ENCODE measurements around the gene TIMM17A. TPM values are rescaled to one million over a fixed set of nuclear protein-coding genes. Genes with fewer than 3 reads are reported as not detected.
A peak's percentile ranks its signal among the peaks of the same experiment; 100 is the strongest.

TIMM17A gene
- total and polyA plus RNA-seq, 3 experiments from 2014 or later = 31.5 to 130 (median 120) TPM

- no peaks in the 10 kb centered on the region for H3K9me3 ChIP-seq (ENCODE audit: low read length)
- H3K36me3 ChIP-seq (ENCODE audit: insufficient read depth, low read length) = no peaks in the 10 kb centered on the region
- ChIA-PET CTCF (no interaction called here), POLR2A (no interaction called here)
- Mint-ChIP-seq H3K36me3 (peaks cover 0 to 3% (median 1%) of the 10 kb centered on the region in 3 donors), H3K4me3 (no peak overlapping the region), H3K9me3 (no peaks in the 10 kb centered on the region), H3K27me3 (peaks cover 29 to 66% of the 10 kb centered on the region in 2 donors), H3K4me1 (peaks cover 10 to 24% (median 13%) of the 10 kb centered on the region in 3 donors), H3K27ac (no peak overlapping the region)
- peaks cover 16% of the 10 kb centered on the region for H3K27me3 ChIP-seq (ENCODE audit: insufficient read depth, low read length, poor library complexity, severe bottlenecking)
- H3K4me3 ChIP-seq (ENCODE audit: low read length) = no peak overlapping the region
- DNase-seq = no peak
- H3K27ac ChIP-seq (ENCODE audit: low read depth, low read length) = no peak overlapping the region
- no peaks in the 10 kb centered on the region for H3K4me1 ChIP-seq (ENCODE audit: insufficient read depth, low read length)
These were observed 11.3 kb upstream of the TIMM17A start for GRCh38 chr1:201944002-201944401.

DNA sequence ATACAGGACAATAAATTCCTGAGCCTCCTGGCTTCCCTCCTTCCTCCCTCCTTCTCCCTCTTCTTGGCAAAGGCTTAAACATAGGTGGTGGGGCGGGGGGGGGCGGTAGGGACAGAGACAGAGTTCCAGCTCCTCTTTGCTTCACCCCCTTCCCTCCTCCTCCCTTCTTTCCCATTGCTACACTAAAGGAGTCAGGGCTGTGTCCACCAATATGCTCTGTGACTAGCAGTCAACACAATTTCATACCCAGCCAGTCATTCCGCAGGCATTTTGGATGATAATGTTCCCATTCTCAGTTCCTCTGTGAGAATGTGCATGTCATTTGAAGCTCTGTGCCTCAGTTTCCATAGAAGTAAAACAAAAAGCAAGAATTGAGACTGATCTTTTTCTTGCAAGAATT lies 10.7 kb upstream of the TIMM17A start:
- DNase-seq = no peak
- H3K4me3 ChIP-seq (ENCODE audit: low read length) = no peak overlapping the region
- Mint-ChIP-seq H3K4me1 (peaks cover 10 to 24% (median 13%) of the 10 kb centered on the region in 3 donors), H3K36me3 (peaks cover 0 to 3% (median 1%) of the 10 kb centered on the region in 3 donors), H3K4me3 (no peak overlapping the region), H3K9me3 (no peaks in the 10 kb centered on the region), H3K27ac (peak overlapping the region in 1 of 8 donors; percentile 24), H3K27me3 (peaks cover 29 to 65% of the 10 kb centered on the region in 2 donors)
- POLR2A ChIA-PET = no interaction called here
- H3K36me3 ChIP-seq (ENCODE audit: insufficient read depth, low read length) = no peaks in the 10 kb centered on the region
- H3K4me1 ChIP-seq (ENCODE audit: insufficient read depth, low read length) = no peaks in the 10 kb centered on the region
- CTCF ChIA-PET = no interaction called here
- no peaks in the 10 kb centered on the region for H3K9me3 ChIP-seq (ENCODE audit: low read length)
- H3K27me3 ChIP-seq (ENCODE audit: insufficient read depth, low read length, poor library complexity, severe bottlenecking) = peaks cover 16% of the 10 kb centered on the region
- H3K27ac ChIP-seq (ENCODE audit: low read depth, low read length) = no peak overlapping the region

GRCh38 chr1:201945157-201945556 lies 10.1 kb upstream of the TIMM17A start:
- peak overlapping the region in 2 of 8 donors; percentile 21 to 29 for H3K27ac Mint-ChIP-seq
- H3K9me3 ChIP-seq (ENCODE audit: low read length) = no peaks in the 10 kb centered on the region
- ChIA-PET POLR2A (no interaction called here), CTCF (no interaction called here)
- DNase-seq = no peak
- no peaks in the 10 kb centered on the region for H3K4me1 ChIP-seq (ENCODE audit: insufficient read depth, low read length)
- peaks cover 16% of the 10 kb centered on the region for H3K27me3 ChIP-seq (ENCODE audit: insufficient read depth, low read length, poor library complexity, severe bottlenecking)
- no peaks in the 10 kb centered on the region for H3K36me3 ChIP-seq (ENCODE audit: insufficient read depth, low read length)
- no peak overlapping the region for H3K4me3 Mint-ChIP-seq
- H3K27me3 Mint-ChIP-seq = peaks cover 29 to 63% of the 10 kb centered on the region in 2 donors
- H3K27ac ChIP-seq (ENCODE audit: low read depth, low read length) = no peak overlapping the region
- peaks cover 10 to 24% (median 13%) of the 10 kb centered on the region in 3 donors for H3K4me1 Mint-ChIP-seq
- no peak overlapping the region for H3K4me3 ChIP-seq (ENCODE audit: low read length)
- H3K36me3 Mint-ChIP-seq = peaks cover 0 to 3% (median 1%) of the 10 kb centered on the region in 3 donors
- no peaks in the 10 kb centered on the region for H3K9me3 Mint-ChIP-seq

DNA sequence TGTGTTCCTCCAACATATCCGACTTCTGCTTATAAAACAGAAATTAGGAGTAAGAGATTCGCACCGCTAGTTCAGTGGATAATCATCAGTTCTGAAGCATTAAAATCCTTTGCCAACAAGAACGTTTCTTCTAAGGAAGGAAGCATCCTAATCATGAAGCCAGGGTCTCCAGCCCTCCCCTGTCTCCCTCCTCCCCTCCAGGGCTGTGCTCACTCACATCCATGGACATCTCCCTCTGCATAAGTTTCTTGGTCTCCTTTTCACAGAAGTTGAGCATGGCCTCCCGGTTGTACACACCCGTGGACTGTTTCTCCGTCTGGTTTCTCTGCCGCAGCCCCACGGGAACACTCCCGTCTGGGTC lies 9.5 kb upstream of the TIMM17A start:
- Mint-ChIP-seq H3K27ac (peak overlapping the region in 1 of 8 donors; percentile 47), H3K36me3 (peaks cover 0 to 3% (median 1%) of the 10 kb centered on the region in 3 donors), H3K4me1 (peaks cover 10 to 24% (median 13%) of the 10 kb centered on the region in 3 donors), H3K4me3 (peak overlapping the region in 3 of 7 donors; percentile 25 to 82 (median 73)), H3K27me3 (peaks cover 29 to 66% of the 10 kb centered on the region in 2 donors), H3K9me3 (no peaks in the 10 kb centered on the region)
- H3K27ac ChIP-seq (ENCODE audit: low read depth, low read length) = no peak overlapping the region
- ChIA-PET CTCF (interaction anchor here (1.0 kb wide), 1 partner anchor 9 kb away, joined by 3 read pairs; no protein-coding TSS in a partner anchor), POLR2A (no interaction called here)
- no peak overlapping the region for H3K4me3 ChIP-seq (ENCODE audit: low read length)
- no peak for DNase-seq
- peaks cover 16% of the 10 kb centered on the region for H3K27me3 ChIP-seq (ENCODE audit: insufficient read depth, low read length, poor library complexity, severe bottlenecking)
- H3K4me1 ChIP-seq (ENCODE audit: insufficient read depth, low read length) = no peaks in the 10 kb centered on the region
- H3K9me3 ChIP-seq (ENCODE audit: low read length) = no peaks in the 10 kb centered on the region
- no peaks in the 10 kb centered on the region for H3K36me3 ChIP-seq (ENCODE audit: insufficient read depth, low read length)

GRCh38 chr1:201946224-201946908 lies 8.9 kb upstream of the TIMM17A start, which contains the start of gene LMOD1:
Gene LMOD1 (minus strand): TSS chr1:201946548. CDS start chr1:201946340, 208 bp downstream.
- Mint-ChIP-seq H3K4me1 (peaks cover 10 to 24% (median 13%) of the 10 kb centered on the region in 3 donors), H3K36me3 (peaks cover 0 to 3% (median 1%) of the 10 kb centered on the region in 3 donors), H3K27me3 (peaks cover 29 to 66% of the 10 kb centered on the region in 2 donors), H3K27ac (peak within 1 kb of the TSS in 4 of 8 donors; percentile 18 to 83 (median 25)), H3K4me3 (peak within 1 kb of the TSS; percentile 33 to 82 (median 64)), H3K9me3 (no peaks in the 10 kb centered on the region)
- Histone ChIP-seq H3K9me3 (ENCODE audit: low read length) (no peaks in the 10 kb centered on the region), H3K27me3 (ENCODE audit: insufficient read depth, low read length, poor library complexity, severe bottlenecking) (peaks cover 16% of the 10 kb centered on the region), H3K4me1 (ENCODE audit: insufficient read depth, low read length) (no peaks in the 10 kb centered on the region), H3K27ac (ENCODE audit: low read depth, low read length) (no peak within 1 kb of the TSS), H3K36me3 (ENCODE audit: insufficient read depth, low read length) (no peaks in the 10 kb centered on the region), H3K4me3 (ENCODE audit: low read length) (no peak within 1 kb of the TSS)
- DNase-seq = no peak
- POLR2A ChIA-PET = no interaction called here
- CTCF ChIA-PET = interaction anchor here (1.0 kb wide), 1 partner anchor 8 kb away, joined by 3 read pairs; no protein-coding TSS in a partner anchor

GRCh38 chr1:201947697-201948008 lies 7.7 kb upstream of the TIMM17A start:
- Histone ChIP-seq H3K9me3 (ENCODE audit: low read length) (no peaks in the 10 kb centered on the region), H3K27me3 (ENCODE audit: insufficient read depth, low read length, poor library complexity, severe bottlenecking) (peaks cover 16% of the 10 kb centered on the region), H3K4me3 (ENCODE audit: low read length) (no peak overlapping the region), H3K4me1 (ENCODE audit: insufficient read depth, low read length) (no peaks in the 10 kb centered on the region), H3K36me3 (ENCODE audit: insufficient read depth, low read length) (no peaks in the 10 kb centered on the region), H3K27ac (ENCODE audit: low read depth, low read length) (no peak overlapping the region)
- H3K27me3 Mint-ChIP-seq = peaks cover 29 to 63% of the 10 kb centered on the region in 2 donors
- no peak overlapping the region for H3K4me3 Mint-ChIP-seq
- H3K36me3 Mint-ChIP-seq = peaks cover 0 to 3% (median 1%) of the 10 kb centered on the region in 3 donors
- no peaks in the 10 kb centered on the region for H3K9me3 Mint-ChIP-seq
- peaks cover 10 to 24% (median 13%) of the 10 kb centered on the region in 3 donors for H3K4me1 Mint-ChIP-seq
- H3K27ac Mint-ChIP-seq = no peak overlapping the region
- ChIA-PET CTCF (no interaction called here), POLR2A (no interaction called here)
- no peak for DNase-seq

- no peaks in the 10 kb centered on the region for H3K9me3 Mint-ChIP-seq
- Histone ChIP-seq H3K4me3 (ENCODE audit: low read length) (no peak overlapping the region), H3K9me3 (ENCODE audit: low read length) (no peaks in the 10 kb centered on the region), H3K4me1 (ENCODE audit: insufficient read depth, low read length) (peaks cover 4% of the 10 kb centered on the region), H3K36me3 (ENCODE audit: insufficient read depth, low read length) (no peaks in the 10 kb centered on the region), H3K27me3 (ENCODE audit: insufficient read depth, low read length, poor library complexity, severe bottlenecking) (peaks cover 16% of the 10 kb centered on the region), H3K27ac (ENCODE audit: low read depth, low read length) (no peak overlapping the region)
- no peak overlapping the region for H3K27ac Mint-ChIP-seq
- peaks cover under 1 to 3% (median 1%) of the 10 kb centered on the region in 3 donors for H3K36me3 Mint-ChIP-seq
- peaks cover 29 to 45% of the 10 kb centered on the region in 2 donors for H3K27me3 Mint-ChIP-seq
- DNase-seq = no peak
- ChIA-PET CTCF (interaction anchor here (1.3 kb wide), 1 partner anchor 53 kb away, joined by 3 read pairs; no protein-coding TSS in a partner anchor), POLR2A (no interaction called here)
- peaks cover 13 to 27% (median 17%) of the 10 kb centered on the region in 3 donors for H3K4me1 Mint-ChIP-seq
- no peak overlapping the region for H3K4me3 Mint-ChIP-seq
These were observed 5.8 kb upstream of the TIMM17A start for GRCh38 chr1:201949491-201949890.

DNA sequence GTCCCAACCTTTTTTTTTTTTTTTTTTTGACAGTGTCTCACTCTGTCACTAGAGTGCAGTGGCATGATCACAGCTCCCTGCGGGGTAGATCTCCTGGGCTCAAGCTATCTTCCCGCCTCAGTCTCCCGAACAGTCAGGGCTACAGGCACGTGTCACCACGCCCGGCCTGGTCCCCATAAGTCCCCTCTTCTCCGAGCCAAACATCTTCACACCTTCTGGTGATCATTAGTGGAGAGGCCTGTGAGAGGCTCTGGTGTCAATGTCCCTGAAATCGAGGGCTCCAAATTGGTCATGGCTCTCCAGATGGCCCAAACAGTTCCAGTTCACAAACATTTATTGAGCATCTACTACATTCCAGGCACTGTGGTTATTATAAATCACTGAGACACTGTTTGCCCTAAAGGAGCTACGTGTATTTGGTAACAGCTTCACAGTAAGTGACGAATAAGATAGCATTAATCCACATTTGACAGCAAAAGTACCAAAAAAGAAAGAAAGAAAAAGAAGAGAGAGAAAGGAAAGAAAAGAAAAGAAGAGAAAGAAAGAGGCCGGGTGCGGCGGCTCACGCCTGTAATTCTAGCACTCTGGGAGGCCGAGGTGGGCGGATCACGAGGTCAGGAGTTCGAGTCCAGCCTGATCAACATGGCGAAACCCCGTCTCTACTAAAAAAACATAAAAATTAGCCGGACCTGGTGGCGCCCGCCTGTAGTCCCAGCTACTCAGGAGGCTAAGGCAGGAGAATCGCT lies 867 bp upstream of the TIMM17A start:
- H3K4me3 ChIP-seq (ENCODE audit: low read length) = peak overlapping the region; percentile 94
- peak overlapping the region; percentile 89 for H3K27ac ChIP-seq (ENCODE audit: low read depth, low read length)
- no peaks in the 10 kb centered on the region for H3K9me3 ChIP-seq (ENCODE audit: low read length)
- POLR2A ChIA-PET = interaction anchor here (0.6 to 2.2 kb wide), 5 partner anchors 12 to 714 kb away, joined by 3 to 17 read pairs (median 5); partner anchors contain the start of gene RNPEP
- H3K27me3 Mint-ChIP-seq = peaks cover 0 to 4% of the 10 kb centered on the region in 2 donors
- H3K27me3 ChIP-seq (ENCODE audit: insufficient read depth, low read length, poor library complexity, severe bottlenecking) = no peaks in the 10 kb centered on the region
- peak overlapping the region; percentile 93 to 100 (median 98) for H3K27ac Mint-ChIP-seq
- H3K9me3 Mint-ChIP-seq = no peaks in the 10 kb centered on the region
- peak overlapping the region; percentile 93 to 99 (median 98) for H3K4me3 Mint-ChIP-seq
- H3K36me3 Mint-ChIP-seq = peaks cover 0 to 33% (median 3%) of the 10 kb centered on the region in 3 donors
- CTCF ChIA-PET = interaction anchor here (0.9 to 2.0 kb wide), 5 partner anchors 8 to 58 kb away, joined by 3 to 8 read pairs (median 3); partner anchors contain the start of gene LMOD1
- peaks cover 13% of the 10 kb centered on the region for H3K4me1 ChIP-seq (ENCODE audit: insufficient read depth, low read length)
- H3K36me3 ChIP-seq (ENCODE audit: insufficient read depth, low read length) = peaks cover 11% of the 10 kb centered on the region
- no peak for DNase-seq
- H3K4me1 Mint-ChIP-seq = peaks cover 22 to 32% (median 28%) of the 10 kb centered on the region in 3 donors
